ENCODE results near the gene TIE1. TPM values are rescaled to one million over a fixed set of nuclear protein-coding genes. Genes with fewer than 3 reads are reported as not detected.

Gene TIE1
- total RNA-seq, 1 experiment from 2014 or later: not detected

DNA sequence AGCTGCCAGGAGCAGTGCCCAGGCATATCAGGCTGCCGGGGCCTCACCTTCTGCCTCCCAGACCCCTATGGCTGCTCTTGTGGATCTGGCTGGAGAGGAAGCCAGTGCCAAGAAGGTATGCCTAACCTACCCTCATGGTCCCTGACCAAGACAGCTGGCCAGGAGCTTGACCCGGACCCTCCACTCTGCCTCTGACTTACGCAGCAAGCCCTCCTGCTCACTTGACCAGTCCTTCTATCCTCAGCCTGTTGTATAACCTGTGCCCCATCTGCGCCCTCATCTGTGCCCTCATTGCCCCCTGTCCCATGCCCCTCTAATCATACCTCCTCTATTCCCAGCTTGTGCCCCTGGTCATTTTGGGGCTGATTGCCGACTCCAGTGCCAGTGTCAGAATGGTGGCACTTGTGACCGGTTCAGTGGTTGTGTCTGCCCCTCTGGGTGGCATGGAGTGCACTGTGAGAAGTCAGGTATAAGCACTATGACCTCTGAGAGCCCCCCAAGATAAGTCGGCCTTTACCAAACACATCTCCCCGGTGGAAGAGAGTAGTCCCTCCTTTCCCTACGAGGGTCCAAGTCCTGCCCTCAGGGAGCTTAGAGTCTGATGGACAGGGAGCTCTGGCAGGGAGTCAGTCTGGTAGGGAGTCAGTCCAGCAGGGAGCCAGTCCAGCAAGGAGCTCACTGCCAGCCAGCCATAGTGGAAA, 6.8 kb downstream of the TIE1 start:
- Histone ChIP-seq H3K9me2 (ENCODE audit: insufficient read depth) (no peaks in the 10 kb centered on the region), H3K4me2 (no peak overlapping the region), H3K4me3 (no peak overlapping the region), H3K36me3 (ENCODE audit: low read depth) (no peaks in the 10 kb centered on the region), H4K20me1 (ENCODE audit: insufficient read depth) (no peaks in the 10 kb centered on the region), H3K79me2 (ENCODE audit: low read depth) (no peaks in the 10 kb centered on the region), H3K27me3 (ENCODE audit: insufficient read depth, low read depth) (no peaks in the 10 kb centered on the region), H3F3A (ENCODE audit: insufficient read depth, low read depth) (no peaks in the 10 kb centered on the region), H3K27ac (no peak overlapping the region), H2AFZ (no peak overlapping the region), H3K9me3 (ENCODE audit: insufficient read depth, low read depth) (no peaks in the 10 kb centered on the region), H3K4me1 (replicated peaks; ENCODE audit: insufficient read depth) (no peaks in the 10 kb centered on the region)
- CTCF ChIA-PET: no interaction called here
- intact Hi-C loops (cut with micrococcal nuclease; ENCODE audit: unreplicated experiment): no loop called here
- no peak for TF ChIP-seq EZH2 (IDR thresholded peaks at IDR 0.05; ENCODE audit: low read depth)
- TF ChIP-seq, protein P1, sequence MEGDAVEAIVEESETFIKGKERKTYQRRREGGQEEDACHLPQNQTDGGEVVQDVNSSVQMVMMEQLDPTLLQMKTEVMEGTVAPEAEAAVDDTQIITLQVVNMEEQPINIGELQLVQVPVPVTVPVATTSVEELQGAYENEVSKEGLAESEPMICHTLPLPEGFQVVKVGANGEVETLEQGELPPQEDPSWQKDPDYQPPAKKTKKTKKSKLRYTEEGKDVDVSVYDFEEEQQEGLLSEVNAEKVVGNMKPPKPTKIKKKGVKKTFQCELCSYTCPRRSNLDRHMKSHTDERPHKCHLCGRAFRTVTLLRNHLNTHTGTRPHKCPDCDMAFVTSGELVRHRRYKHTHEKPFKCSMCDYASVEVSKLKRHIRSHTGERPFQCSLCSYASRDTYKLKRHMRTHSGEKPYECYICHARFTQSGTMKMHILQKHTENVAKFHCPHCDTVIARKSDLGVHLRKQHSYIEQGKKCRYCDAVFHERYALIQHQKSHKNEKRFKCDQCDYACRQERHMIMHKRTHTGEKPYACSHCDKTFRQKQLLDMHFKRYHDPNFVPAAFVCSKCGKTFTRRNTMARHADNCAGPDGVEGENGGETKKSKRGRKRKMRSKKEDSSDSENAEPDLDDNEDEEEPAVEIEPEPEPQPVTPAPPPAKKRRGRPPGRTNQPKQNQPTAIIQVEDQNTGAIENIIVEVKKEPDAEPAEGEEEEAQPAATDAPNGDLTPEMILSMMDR (conservative IDR thresholded peaks at IDR 0.05): no peak
- POLR2A ChIA-PET (ENCODE audit: unreplicated experiment): interaction anchor here (0.6 kb wide), 1 partner anchor 12 kb away, joined by 12 read pairs; no protein-coding TSS in a partner anchor
- BruUV-seq (replicated peaks): no TSS peak
- DNase-seq: no peak

DNA sequence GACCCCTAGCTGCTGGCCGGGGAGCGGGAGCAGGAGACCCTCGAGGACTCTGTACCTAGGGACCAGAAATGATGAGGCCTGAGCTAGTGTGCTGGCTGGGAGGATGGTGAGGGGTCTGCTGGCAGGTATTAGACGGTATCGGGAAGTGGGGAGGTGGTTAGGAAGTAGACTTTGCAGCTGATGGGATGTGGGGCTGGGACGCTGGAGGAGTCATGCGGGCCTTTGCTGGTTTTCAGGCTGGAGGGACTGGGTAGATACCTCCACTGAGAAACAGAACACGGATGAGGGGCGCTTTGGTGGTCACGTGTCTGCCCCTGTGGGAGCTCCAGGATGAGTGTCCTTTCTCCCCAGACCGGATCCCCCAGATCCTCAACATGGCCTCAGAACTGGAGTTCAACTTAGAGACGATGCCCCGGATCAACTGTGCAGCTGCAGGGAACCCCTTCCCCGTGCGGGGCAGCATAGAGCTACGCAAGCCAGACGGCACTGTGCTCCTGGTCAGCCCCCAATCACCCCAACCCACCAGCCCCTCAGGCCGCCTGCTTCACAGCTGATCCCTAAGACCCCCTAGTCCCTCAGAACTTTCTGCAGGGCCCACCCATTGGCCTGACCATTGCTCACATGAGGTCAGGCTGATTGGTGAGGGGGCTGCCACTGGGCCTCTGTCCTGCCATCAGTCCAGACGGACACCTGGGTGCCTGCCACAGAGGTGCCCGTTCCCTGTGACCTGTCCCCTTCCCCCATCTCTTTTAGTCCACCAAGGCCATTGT, 8.0 kb downstream of the TIE1 start:
- Histone ChIP-seq H3K4me2 (no peak overlapping the region), H2AFZ (no peak overlapping the region), H3K4me1 (replicated peaks; ENCODE audit: insufficient read depth) (peaks cover 4% of the 10 kb centered on the region; the same call in 1 of the 2 replicates), H4K20me1 (ENCODE audit: insufficient read depth) (no peaks in the 10 kb centered on the region), H3K27me3 (ENCODE audit: insufficient read depth, low read depth) (no peaks in the 10 kb centered on the region), H3K79me2 (ENCODE audit: low read depth) (no peaks in the 10 kb centered on the region), H3K27ac (no peak overlapping the region), H3K9me3 (ENCODE audit: insufficient read depth, low read depth) (no peaks in the 10 kb centered on the region), H3F3A (ENCODE audit: insufficient read depth, low read depth) (no peaks in the 10 kb centered on the region), H3K36me3 (ENCODE audit: low read depth) (no peaks in the 10 kb centered on the region), H3K9me2 (ENCODE audit: insufficient read depth) (no peaks in the 10 kb centered on the region), H3K4me3 (no peak overlapping the region)
- DNase-seq: no peak
- intact Hi-C loops (cut with micrococcal nuclease; ENCODE audit: unreplicated experiment): no loop called here
- TF ChIP-seq, protein P1 (conservative IDR thresholded peaks at IDR 0.05): no peak
- no peak for TF ChIP-seq EZH2 (IDR thresholded peaks at IDR 0.05; ENCODE audit: low read depth)
- no TSS peak for BruUV-seq (replicated peaks)
- POLR2A ChIA-PET (ENCODE audit: unreplicated experiment): no interaction called here
- CTCF ChIA-PET: interaction anchor here (0.6 kb wide), 1 partner anchor 75 kb away, joined by 6 read pairs; no protein-coding TSS in a partner anchor

- ChIA-PET CTCF (interaction anchor here (0.8 kb wide), 1 partner anchor 24 kb away, joined by 3 read pairs; the partner anchor contains the start of gene C1orf210), POLR2A (ENCODE audit: unreplicated experiment) (interaction anchor here (0.6 to 0.7 kb wide), 2 partner anchors 137 to 172 kb away, joined by 3 read pairs; no protein-coding TSS in a partner anchor)
- TF ChIP-seq, protein P1 (conservative IDR thresholded peaks at IDR 0.05): no peak
- TF ChIP-seq EZH2 (IDR thresholded peaks at IDR 0.05; ENCODE audit: low read depth): no peak
- H3K9me2 ChIP-seq (ENCODE audit: insufficient read depth): no peaks in the 10 kb centered on the region
- no peaks in the 10 kb centered on the region for H3K36me3 ChIP-seq (ENCODE audit: low read depth)
- DNase-seq: no peak
- H3K27ac ChIP-seq: no peak overlapping the region
- BruUV-seq (replicated peaks): no TSS peak
- no peak overlapping the region for H2AFZ ChIP-seq
- H3K4me1 ChIP-seq (replicated peaks; ENCODE audit: insufficient read depth): peaks cover 8% of the 10 kb centered on the region; the same call in 1 of the 2 replicates
- no peaks in the 10 kb centered on the region for H3K79me2 ChIP-seq (ENCODE audit: low read depth)
- H4K20me1 ChIP-seq (ENCODE audit: insufficient read depth): no peaks in the 10 kb centered on the region
- no peak overlapping the region for H3K4me3 ChIP-seq
- H3K27me3 ChIP-seq (ENCODE audit: insufficient read depth, low read depth): no peaks in the 10 kb centered on the region
- intact Hi-C loops (cut with micrococcal nuclease; ENCODE audit: unreplicated experiment): no loop called here
- no peak overlapping the region for H3K4me2 ChIP-seq
- no peaks in the 10 kb centered on the region for H3K9me3 ChIP-seq (ENCODE audit: insufficient read depth, low read depth)
- H3F3A ChIP-seq (ENCODE audit: insufficient read depth, low read depth): no peaks in the 10 kb centered on the region
Measured at GRCh38 chr1:43309405-43310025, 8.7 kb downstream of the TIE1 start.
